Measurements from ENCODE around the gene SCT.

Gene SCT

DNA sequence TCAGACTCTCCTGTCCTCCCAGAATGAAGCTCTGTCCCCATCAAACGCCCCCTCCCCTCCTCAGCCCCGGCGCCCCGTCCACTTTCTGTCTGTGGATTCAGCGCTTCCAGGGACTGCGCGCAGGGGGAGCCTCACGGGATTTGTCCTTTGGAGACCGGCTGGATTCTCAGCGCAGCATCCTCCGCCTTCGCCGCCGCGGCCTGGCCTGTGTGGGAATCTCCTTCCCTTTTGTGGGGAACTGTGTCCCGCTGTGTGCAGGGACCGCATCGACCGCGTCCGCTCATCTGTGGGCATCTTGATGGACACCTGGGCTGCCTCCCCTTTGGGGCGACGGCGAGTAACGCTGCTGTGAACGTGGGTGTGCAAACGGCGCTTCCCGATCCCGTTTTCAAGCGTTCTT, 1.1 kb upstream of the SCT start:
- H3K4me3 ChIP-seq (ENCODE audit: low read depth, low read length): no peak overlapping the region
- no peaks in the 10 kb centered on the region for H3K9me3 ChIP-seq (ENCODE audit: control insufficient read depth, insufficient read depth, low read depth, low read length)

DNA sequence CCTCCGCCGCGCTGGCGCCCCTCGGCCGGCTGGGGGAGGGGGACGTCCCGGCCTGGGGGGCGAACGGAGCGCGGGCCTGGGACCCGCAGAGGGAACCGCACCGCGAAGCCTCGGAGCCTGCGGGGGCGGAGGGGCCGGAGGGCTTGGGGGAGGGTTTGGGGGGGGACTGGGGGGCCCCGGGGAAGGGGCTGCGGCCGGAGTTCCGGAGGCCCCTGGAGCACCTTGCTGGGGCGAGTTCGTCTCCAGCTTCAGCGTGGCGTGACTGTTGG, 261 bp upstream of the SCT start:
- no peak overlapping the region for H3K4me3 ChIP-seq (ENCODE audit: low read depth, low read length)
- ChIA-PET POLR2A (no interaction called here), CTCF (no interaction called here)
- no peaks in the 10 kb centered on the region for H3K9me3 ChIP-seq (ENCODE audit: control insufficient read depth, insufficient read depth, low read depth, low read length)
- TF ChIP-seq GLIS2 (tag by site-specific recombination; IDR thresholded peaks at IDR 0.05): no peak
- TF ChIP-seq, protein P1, sequence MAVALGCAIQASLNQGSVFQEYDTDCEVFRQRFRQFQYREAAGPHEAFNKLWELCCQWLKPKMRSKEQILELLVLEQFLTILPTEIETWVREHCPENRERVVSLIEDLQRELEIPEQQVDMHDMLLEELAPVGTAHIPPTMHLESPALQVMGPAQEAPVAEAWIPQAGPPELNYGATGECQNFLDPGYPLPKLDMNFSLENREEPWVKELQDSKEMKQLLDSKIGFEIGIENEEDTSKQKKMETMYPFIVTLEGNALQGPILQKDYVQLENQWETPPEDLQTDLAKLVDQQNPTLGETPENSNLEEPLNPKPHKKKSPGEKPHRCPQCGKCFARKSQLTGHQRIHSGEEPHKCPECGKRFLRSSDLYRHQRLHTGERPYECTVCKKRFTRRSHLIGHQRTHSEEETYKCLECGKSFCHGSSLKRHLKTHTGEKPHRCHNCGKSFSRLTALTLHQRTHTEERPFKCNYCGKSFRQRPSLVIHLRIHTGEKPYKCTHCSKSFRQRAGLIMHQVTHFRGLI (tag by site-specific recombination; IDR thresholded peaks at IDR 0.05): no peak
- no peak for TF ChIP-seq ZNF626 (tag by site-specific recombination; IDR thresholded peaks at IDR 0.05)
- TF ChIP-seq, protein P2, sequence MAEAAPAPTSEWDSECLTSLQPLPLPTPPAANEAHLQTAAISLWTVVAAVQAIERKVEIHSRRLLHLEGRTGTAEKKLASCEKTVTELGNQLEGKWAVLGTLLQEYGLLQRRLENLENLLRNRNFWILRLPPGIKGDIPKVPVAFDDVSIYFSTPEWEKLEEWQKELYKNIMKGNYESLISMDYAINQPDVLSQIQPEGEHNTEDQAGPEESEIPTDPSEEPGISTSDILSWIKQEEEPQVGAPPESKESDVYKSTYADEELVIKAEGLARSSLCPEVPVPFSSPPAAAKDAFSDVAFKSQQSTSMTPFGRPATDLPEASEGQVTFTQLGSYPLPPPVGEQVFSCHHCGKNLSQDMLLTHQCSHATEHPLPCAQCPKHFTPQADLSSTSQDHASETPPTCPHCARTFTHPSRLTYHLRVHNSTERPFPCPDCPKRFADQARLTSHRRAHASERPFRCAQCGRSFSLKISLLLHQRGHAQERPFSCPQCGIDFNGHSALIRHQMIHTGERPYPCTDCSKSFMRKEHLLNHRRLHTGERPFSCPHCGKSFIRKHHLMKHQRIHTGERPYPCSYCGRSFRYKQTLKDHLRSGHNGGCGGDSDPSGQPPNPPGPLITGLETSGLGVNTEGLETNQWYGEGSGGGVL (tag by site-specific recombination; IDR thresholded peaks at IDR 0.05): no peak
- TF ChIP-seq, protein P3, sequence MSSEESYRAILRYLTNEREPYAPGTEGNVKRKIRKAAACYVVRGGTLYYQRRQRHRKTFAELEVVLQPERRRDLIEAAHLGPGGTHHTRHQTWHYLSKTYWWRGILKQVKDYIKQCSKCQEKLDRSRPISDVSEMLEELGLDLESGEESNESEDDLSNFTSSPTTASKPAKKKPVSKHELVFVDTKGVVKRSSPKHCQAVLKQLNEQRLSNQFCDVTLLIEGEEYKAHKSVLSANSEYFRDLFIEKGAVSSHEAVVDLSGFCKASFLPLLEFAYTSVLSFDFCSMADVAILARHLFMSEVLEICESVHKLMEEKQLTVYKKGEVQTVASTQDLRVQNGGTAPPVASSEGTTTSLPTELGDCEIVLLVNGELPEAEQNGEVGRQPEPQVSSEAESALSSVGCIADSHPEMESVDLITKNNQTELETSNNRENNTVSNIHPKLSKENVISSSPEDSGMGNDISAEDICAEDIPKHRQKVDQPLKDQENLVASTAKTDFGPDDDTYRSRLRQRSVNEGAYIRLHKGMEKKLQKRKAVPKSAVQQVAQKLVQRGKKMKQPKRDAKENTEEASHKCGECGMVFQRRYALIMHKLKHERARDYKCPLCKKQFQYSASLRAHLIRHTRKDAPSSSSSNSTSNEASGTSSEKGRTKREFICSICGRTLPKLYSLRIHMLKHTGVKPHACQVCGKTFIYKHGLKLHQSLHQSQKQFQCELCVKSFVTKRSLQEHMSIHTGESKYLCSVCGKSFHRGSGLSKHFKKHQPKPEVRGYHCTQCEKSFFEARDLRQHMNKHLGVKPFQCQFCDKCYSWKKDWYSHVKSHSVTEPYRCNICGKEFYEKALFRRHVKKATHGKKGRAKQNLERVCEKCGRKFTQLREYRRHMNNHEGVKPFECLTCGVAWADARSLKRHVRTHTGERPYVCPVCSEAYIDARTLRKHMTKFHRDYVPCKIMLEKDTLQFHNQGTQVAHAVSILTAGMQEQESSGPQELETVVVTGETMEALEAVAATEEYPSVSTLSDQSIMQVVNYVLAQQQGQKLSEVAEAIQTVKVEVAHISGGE (tag by site-specific recombination; conservative IDR thresholded peaks at IDR 0.05; ENCODE audit: low read depth): no peak
- TF ChIP-seq, protein P4, sequence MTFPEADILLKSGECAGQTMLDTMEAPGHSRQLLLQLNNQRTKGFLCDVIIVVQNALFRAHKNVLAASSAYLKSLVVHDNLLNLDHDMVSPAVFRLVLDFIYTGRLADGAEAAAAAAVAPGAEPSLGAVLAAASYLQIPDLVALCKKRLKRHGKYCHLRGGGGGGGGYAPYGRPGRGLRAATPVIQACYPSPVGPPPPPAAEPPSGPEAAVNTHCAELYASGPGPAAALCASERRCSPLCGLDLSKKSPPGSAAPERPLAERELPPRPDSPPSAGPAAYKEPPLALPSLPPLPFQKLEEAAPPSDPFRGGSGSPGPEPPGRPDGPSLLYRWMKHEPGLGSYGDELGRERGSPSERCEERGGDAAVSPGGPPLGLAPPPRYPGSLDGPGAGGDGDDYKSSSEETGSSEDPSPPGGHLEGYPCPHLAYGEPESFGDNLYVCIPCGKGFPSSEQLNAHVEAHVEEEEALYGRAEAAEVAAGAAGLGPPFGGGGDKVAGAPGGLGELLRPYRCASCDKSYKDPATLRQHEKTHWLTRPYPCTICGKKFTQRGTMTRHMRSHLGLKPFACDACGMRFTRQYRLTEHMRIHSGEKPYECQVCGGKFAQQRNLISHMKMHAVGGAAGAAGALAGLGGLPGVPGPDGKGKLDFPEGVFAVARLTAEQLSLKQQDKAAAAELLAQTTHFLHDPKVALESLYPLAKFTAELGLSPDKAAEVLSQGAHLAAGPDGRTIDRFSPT (tag by site-specific recombination; IDR thresholded peaks at IDR 0.05): no peak
- TF ChIP-seq ZNF585B (tag by site-specific recombination; IDR thresholded peaks at IDR 0.05): no peak
- TF ChIP-seq KLF8 (tag by site-specific recombination; IDR thresholded peaks at IDR 0.05): no peak
- no peak for TF ChIP-seq ZNF791 (tag by site-specific recombination; IDR thresholded peaks at IDR 0.05)
- TF ChIP-seq ZSCAN16 (tag by site-specific recombination; IDR thresholded peaks at IDR 0.05): no peak
- no peak for TF ChIP-seq ZBTB1 (tag by site-specific recombination; IDR thresholded peaks at IDR 0.05)
- TF ChIP-seq ZNF155 (tag by site-specific recombination; IDR thresholded peaks at IDR 0.05): no peak
- H3K36me3 ChIP-seq (ENCODE audit: control insufficient read depth in 2 of 2, insufficient read depth in 1 of 2, low read length in 2 of 2): peaks cover 0 to 3% of the 10 kb centered on the region in 2 experiments; a peak in 2 of 3 replicates
- H3K4me1 ChIP-seq (ENCODE audit: control insufficient read depth, insufficient read depth, low read length): no peaks in the 10 kb centered on the region
- H3K27ac ChIP-seq (ENCODE audit: extremely low read depth, low read depth, low read length): no peak overlapping the region

More for the DNA sequence above, 1.1 kb upstream of the SCT start:
- H3K4me1 ChIP-seq (ENCODE audit: control insufficient read depth, insufficient read depth, low read length): no peaks in the 10 kb centered on the region
- no peak overlapping the region for H3K27ac ChIP-seq (ENCODE audit: extremely low read depth, low read depth, low read length)
- POLR2A ChIA-PET: no interaction called here
- CTCF ChIA-PET: no interaction called here
- TF ChIP-seq ZNF521 (tag by site-specific recombination; IDR thresholded peaks at IDR 0.05): no peak
- peak; percentile 22 for TF ChIP-seq SETDB1 (IDR thresholded peaks at IDR 0.05; ENCODE audit: insufficient read length, low read length)
- TF ChIP-seq, protein P5, sequence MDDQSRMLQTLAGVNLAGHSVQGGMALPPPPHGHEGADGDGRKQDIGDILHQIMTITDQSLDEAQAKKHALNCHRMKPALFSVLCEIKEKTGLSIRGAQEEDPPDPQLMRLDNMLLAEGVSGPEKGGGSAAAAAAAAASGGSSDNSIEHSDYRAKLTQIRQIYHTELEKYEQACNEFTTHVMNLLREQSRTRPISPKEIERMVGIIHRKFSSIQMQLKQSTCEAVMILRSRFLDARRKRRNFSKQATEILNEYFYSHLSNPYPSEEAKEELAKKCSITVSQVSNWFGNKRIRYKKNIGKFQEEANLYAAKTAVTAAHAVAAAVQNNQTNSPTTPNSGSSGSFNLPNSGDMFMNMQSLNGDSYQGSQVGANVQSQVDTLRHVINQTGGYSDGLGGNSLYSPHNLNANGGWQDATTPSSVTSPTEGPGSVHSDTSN (CRISPR knock-in tag; IDR thresholded peaks at IDR 0.05): no peak
- TF ChIP-seq ZNF292 (tag by site-specific recombination; IDR thresholded peaks at IDR 0.05; ENCODE audit: borderline replicate concordance, low read depth): no peak
- no peak for TF ChIP-seq ZNF610 (tag by site-specific recombination; IDR thresholded peaks at IDR 0.05; ENCODE audit: borderline replicate concordance)
- no peak for TF ChIP-seq ZNF768 (tag by site-specific recombination; IDR thresholded peaks at IDR 0.05)
- H3K36me3 ChIP-seq (ENCODE audit: control insufficient read depth in 2 of 2, insufficient read depth in 1 of 2, low read length in 2 of 2): no peaks in the 10 kb centered on the region; a peak in 1 of 3 replicates
